Stomach (tissue), 4 donors: ENCODE data around the gene MUC20.

Source experiments
- POLR2A ChIP-seq, 4 donors: fragments of 450-650 bp; IDR thresholded peaks; one replicate each; pipeline ENCODE4 v1.6.1; 2016; ENCODE audit warnings: antibody characterized with exemption in 4 of 4, control low read depth in 2 of 4, mild to moderate bottlenecking in 1 of 4, moderate library complexity in 1 of 4
- TF ChIP-seq, protein P1 (sequence below), 7 experiments: fragments of 450-650 bp in 4 of 7; fragments of 200-600 bp in 3 of 7; sonication (generic) in 3 of 7; IDR thresholded peaks; one replicate each; pipeline ENCODE4 v1.5.1; 2016 to 2019; ENCODE audit warnings: antibody characterized with exemption in 7 of 7, control low read depth in 2 of 7, mild to moderate bottlenecking in 1 of 7

DNA sequence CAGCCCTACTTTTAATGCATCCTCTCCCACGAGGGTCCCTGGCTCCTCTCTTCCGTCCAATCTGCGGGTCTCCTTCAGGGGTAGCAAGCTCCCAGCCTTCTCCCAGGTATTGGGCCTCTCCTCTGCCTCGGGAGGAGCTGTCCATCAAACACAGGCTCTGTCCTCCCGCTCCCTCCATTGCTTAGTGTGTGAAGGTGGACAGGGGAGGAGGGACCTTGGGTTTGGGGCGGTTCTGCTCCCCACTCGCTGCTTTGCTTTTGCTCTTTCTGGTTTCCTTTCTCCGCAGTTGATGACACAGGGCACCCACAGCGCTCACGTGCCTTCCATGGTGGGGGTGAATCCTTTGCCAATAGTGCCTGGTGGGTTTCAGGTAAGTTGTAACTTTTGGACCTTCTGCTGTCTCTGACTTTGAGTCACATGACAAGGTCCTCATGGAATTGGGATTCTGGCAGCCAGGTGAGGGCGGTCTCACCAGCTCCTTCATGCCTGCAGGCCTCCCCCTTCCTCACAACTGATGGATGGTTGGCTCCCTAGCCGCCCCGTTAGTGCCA lies 18.9 kb downstream of the MUC20 start:
- TF ChIP-seq POLR2A (IDR thresholded peaks at IDR 0.05): no peak
- TF ChIP-seq, protein P1, sequence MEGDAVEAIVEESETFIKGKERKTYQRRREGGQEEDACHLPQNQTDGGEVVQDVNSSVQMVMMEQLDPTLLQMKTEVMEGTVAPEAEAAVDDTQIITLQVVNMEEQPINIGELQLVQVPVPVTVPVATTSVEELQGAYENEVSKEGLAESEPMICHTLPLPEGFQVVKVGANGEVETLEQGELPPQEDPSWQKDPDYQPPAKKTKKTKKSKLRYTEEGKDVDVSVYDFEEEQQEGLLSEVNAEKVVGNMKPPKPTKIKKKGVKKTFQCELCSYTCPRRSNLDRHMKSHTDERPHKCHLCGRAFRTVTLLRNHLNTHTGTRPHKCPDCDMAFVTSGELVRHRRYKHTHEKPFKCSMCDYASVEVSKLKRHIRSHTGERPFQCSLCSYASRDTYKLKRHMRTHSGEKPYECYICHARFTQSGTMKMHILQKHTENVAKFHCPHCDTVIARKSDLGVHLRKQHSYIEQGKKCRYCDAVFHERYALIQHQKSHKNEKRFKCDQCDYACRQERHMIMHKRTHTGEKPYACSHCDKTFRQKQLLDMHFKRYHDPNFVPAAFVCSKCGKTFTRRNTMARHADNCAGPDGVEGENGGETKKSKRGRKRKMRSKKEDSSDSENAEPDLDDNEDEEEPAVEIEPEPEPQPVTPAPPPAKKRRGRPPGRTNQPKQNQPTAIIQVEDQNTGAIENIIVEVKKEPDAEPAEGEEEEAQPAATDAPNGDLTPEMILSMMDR (IDR thresholded peaks at IDR 0.05): no peak
